Natural killer cell (primary cell): ENCODE measurements around the gene CPS1. TPM values are rescaled to one million over a fixed set of nuclear protein-coding genes. Genes with fewer than 3 reads are reported as not detected.

Source experiments
- ATAC-seq, 3 donors: fragments of 150-1000 bp in 2 of 3; fragments of 200-7000 bp in 1 of 3; cut with Tn5 transposase; 1 replicate in 1 of 3; 2 replicates in 2 of 3; pipeline ENCODE4 v1.10.0; 2021; ENCODE audit warnings: mild to moderate bottlenecking in 2 of 3, moderate library complexity in 2 of 3
- DNase-seq, 2 donors: peaks; one replicate each; pipeline versions ENCODE4 v3.0.0 to v3.0.0-alpha.2; 2013 to 2021; ENCODE audit warnings: mixed read lengths in 1 of 2
- H3K27ac ChIP-seq: one replicate; pipeline ENCODE4 v1.5.1; 2013; ENCODE audit warnings: mild to moderate bottlenecking, low read length
- H3K27me3 ChIP-seq: one replicate; pipeline ENCODE4 v1.6.1; 2013; ENCODE audit warnings: low read length; ENCODE audit not compliant: control insufficient read depth, insufficient read depth
- H3K36me3 ChIP-seq: one replicate; pipeline ENCODE4 v1.6.1; 2013; ENCODE audit warnings: low read length; ENCODE audit not compliant: control insufficient read depth, insufficient read depth
- H3K4me1 ChIP-seq: one replicate; pipeline ENCODE4 v1.6.1; 2013; ENCODE audit warnings: low read length; ENCODE audit not compliant: control insufficient read depth, insufficient read depth
- H3K4me3 ChIP-seq: one replicate; pipeline ENCODE4 v1.5.1; 2013; ENCODE audit warnings: low read length
- H3K9me3 ChIP-seq: one replicate; pipeline ENCODE4 v1.6.1; 2013; ENCODE audit warnings: low read length; ENCODE audit not compliant: control insufficient read depth, insufficient read depth
- H3K27ac Mint-ChIP-seq, 2 donors: one replicate each; pipeline ENCODE4 v1.8.0; 2022; ENCODE audit warnings: mild to moderate bottlenecking in 2 of 2, mixed read lengths in 2 of 2, moderate library complexity in 1 of 2
- H3K27me3 Mint-ChIP-seq, 2 donors: one replicate each; pipeline ENCODE4 v1.8.0; 2022; ENCODE audit warnings: low read depth in 2 of 2, mixed read lengths in 2 of 2
- H3K36me3 Mint-ChIP-seq: one replicate; pipeline ENCODE4 v1.8.0; 2022; ENCODE audit warnings: mixed read lengths
- H3K4me1 Mint-ChIP-seq, 2 donors: one replicate each; pipeline ENCODE4 v1.8.0; 2022; ENCODE audit warnings: mixed read lengths in 2 of 2
- H3K4me3 Mint-ChIP-seq: one replicate; pipeline ENCODE4 v1.8.0; 2022; ENCODE audit warnings: mild to moderate bottlenecking, moderate library complexity, mixed read lengths
- H3K9me3 Mint-ChIP-seq, 2 donors: one replicate each; pipeline ENCODE4 v1.8.0; 2022; ENCODE audit warnings: mixed read lengths in 2 of 2
- WGBS: methylation state at CpG from one replicate; pipeline ENCODE4 v1.1.7; 2013; ENCODE audit warnings: missing lambda C conversion rate; ENCODE audit not compliant: insufficient coverage; 5-methylcytosine and 5-hydroxymethylcytosine counted together
- intact Hi-C: fragments of 100-400 bp; cut with micrococcal nuclease; formaldehyde crosslinking; loops from one replicate; pipeline ENCODE4 v1.14.2; 2022
- total RNA-seq, 4 donors: library from RNA; stranded (reverse); fragments of 120-200 nt in 1 of 4; gene quantifications; one replicate each; pipeline versions ENCODE4 v1.2.3 to v1.2.4, GENCODE V29; 2013 to 2022
- TF ChIP-seq, protein P1 (sequence below): fragments of 200-600 bp; IDR thresholded peaks from one replicate; pipeline ENCODE4 v1.8.0; 2022; ENCODE audit warnings: antibody characterized with exemption

CPS1 gene
- total RNA-seq, 3 donors from 2014 or later (not counting 1 experiment from before 2014, with no cell fraction given): 1.3 TPM; not detected in 2

DNA sequence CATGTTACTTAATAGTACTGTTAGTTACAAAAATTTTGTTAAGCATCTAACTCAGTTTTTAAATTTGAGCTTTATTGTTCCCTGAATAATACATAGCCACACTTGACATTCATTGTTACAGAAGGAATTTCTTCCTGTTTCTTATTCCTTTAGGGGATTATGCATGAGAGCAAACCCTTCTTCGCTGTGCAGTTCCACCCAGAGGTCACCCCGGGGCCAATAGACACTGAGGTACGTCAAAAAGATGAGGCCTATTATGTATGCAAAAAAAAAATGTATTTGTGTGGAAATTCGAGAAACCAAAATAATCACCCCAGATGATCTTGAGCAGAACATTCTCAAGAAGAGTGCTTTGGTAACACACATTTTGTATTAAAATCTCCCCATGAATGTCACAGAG, 36.3 kb downstream of the CPS1 start:
- Histone ChIP-seq H3K4me3 (no peak overlapping the region), H3K4me1 (no peaks in the 10 kb centered on the region), H3K27me3 (no peaks in the 10 kb centered on the region), H3K9me3 (no peaks in the 10 kb centered on the region), H3K36me3 (no peaks in the 10 kb centered on the region), H3K27ac (no peak overlapping the region)
- Mint-ChIP-seq H3K36me3 (no peaks in the 10 kb centered on the region), H3K4me3 (no peak overlapping the region), H3K27ac (no peak overlapping the region), H3K9me3 (peaks cover 0 to 3% of the 10 kb centered on the region in 2 donors), H3K4me1 (no peaks in the 10 kb centered on the region), H3K27me3 (no peaks in the 10 kb centered on the region)
- no peak for DNase-seq
- intact Hi-C loops: no loop called here
- TF ChIP-seq, protein P1, sequence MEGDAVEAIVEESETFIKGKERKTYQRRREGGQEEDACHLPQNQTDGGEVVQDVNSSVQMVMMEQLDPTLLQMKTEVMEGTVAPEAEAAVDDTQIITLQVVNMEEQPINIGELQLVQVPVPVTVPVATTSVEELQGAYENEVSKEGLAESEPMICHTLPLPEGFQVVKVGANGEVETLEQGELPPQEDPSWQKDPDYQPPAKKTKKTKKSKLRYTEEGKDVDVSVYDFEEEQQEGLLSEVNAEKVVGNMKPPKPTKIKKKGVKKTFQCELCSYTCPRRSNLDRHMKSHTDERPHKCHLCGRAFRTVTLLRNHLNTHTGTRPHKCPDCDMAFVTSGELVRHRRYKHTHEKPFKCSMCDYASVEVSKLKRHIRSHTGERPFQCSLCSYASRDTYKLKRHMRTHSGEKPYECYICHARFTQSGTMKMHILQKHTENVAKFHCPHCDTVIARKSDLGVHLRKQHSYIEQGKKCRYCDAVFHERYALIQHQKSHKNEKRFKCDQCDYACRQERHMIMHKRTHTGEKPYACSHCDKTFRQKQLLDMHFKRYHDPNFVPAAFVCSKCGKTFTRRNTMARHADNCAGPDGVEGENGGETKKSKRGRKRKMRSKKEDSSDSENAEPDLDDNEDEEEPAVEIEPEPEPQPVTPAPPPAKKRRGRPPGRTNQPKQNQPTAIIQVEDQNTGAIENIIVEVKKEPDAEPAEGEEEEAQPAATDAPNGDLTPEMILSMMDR: no peak
- ATAC-seq: no peak
- 86% methylated on average over 3 of the region's 4 CpGs for WGBS

DNA sequence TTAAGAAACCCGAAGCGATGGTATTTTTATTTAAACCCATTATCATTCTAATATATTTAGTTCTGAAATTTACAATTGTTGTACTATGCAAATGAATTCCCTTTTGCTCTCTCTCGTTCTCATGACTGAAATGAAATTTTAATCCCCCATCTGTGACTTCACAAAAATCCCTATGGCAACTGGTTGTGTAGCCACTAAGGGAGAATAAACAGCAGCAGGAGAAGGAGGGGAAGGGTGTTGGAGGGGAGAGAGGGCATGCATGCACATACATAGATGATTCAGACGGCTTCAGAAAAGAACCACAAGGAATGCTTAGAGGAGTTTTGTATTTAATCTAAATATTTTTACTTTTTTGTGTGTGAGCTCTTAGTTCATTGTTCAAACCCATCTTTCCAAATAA, 36.8 kb downstream of the CPS1 start:
- H3K27me3 Mint-ChIP-seq: no peaks in the 10 kb centered on the region
- Histone ChIP-seq H3K27me3 (no peaks in the 10 kb centered on the region), H3K4me1 (no peaks in the 10 kb centered on the region), H3K36me3 (no peaks in the 10 kb centered on the region), H3K27ac (no peak overlapping the region), H3K9me3 (no peaks in the 10 kb centered on the region), H3K4me3 (no peak overlapping the region)
- DNase-seq: no peak
- TF ChIP-seq, protein P1: no peak
- no peak for ATAC-seq
- H3K27ac Mint-ChIP-seq: no peak overlapping the region
- H3K4me1 Mint-ChIP-seq: no peaks in the 10 kb centered on the region
- WGBS: 89% methylated on average over 1 of the region's 4 CpGs
- H3K9me3 Mint-ChIP-seq: peaks cover 2 to 3% of the 10 kb centered on the region in 2 donors
- no peak overlapping the region for H3K4me3 Mint-ChIP-seq
- H3K36me3 Mint-ChIP-seq: no peaks in the 10 kb centered on the region
- intact Hi-C loops: no loop called here

DNA sequence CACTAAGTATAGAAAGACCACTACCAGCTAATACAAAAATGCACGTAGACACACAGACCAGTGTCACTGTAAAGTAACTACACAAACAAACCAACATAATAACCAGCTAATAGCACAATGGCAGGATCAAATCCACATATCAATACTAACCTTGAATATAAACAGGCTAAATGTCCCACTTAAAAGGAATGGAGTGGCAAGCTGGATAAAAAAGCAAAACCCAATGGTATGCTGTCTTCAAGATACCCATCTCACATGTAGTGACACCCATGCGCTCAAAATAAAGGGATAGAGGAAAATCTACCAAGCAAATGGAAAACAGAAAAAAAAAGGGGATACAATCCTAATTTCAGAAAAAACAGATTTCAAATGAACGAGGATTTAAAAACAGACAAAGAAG, 41.8 kb downstream of the CPS1 start:
- H3K4me1 Mint-ChIP-seq: no peaks in the 10 kb centered on the region
- Histone ChIP-seq H3K9me3 (no peaks in the 10 kb centered on the region), H3K27ac (no peak overlapping the region), H3K4me1 (no peaks in the 10 kb centered on the region), H3K36me3 (no peaks in the 10 kb centered on the region), H3K4me3 (no peak overlapping the region), H3K27me3 (no peaks in the 10 kb centered on the region)
- H3K27ac Mint-ChIP-seq: no peak overlapping the region
- TF ChIP-seq, protein P1: no peak
- intact Hi-C loops: no loop called here
- peaks cover 3 to 4% of the 10 kb centered on the region in 2 donors for H3K9me3 Mint-ChIP-seq
- ATAC-seq (no peak), DNase-seq (no peak)
- no peak overlapping the region for H3K4me3 Mint-ChIP-seq
- WGBS: 78% methylated on average over 1 of the region's 3 CpGs
- H3K36me3 Mint-ChIP-seq: no peaks in the 10 kb centered on the region
- no peaks in the 10 kb centered on the region for H3K27me3 Mint-ChIP-seq

DNA sequence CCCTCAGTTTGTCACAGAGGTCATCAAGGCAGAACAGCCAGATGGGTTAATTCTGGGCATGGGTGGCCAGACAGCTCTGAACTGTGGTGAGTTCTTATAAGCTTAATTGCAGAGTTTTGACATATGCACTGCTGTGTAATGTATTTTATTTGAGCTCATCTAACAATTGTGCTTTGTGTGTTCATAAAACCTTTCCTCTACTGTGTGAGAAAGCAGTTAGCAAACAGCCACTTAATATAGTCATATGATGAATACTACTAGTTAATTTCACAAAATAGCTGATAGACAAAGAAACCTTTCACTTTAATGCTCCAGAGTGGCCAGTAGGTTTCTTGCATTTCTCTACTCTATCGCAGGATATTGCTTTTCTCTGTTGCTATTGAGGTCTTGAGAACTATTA, 43.1 kb downstream of the CPS1 start:
- Mint-ChIP-seq H3K36me3 (no peaks in the 10 kb centered on the region), H3K4me1 (no peaks in the 10 kb centered on the region), H3K27ac (no peak overlapping the region), H3K4me3 (no peak overlapping the region), H3K9me3 (peaks cover 3 to 4% of the 10 kb centered on the region in 2 donors), H3K27me3 (no peaks in the 10 kb centered on the region)
- Histone ChIP-seq H3K27ac (no peak overlapping the region), H3K4me3 (no peak overlapping the region), H3K9me3 (no peaks in the 10 kb centered on the region), H3K36me3 (no peaks in the 10 kb centered on the region), H3K4me1 (no peaks in the 10 kb centered on the region), H3K27me3 (no peaks in the 10 kb centered on the region)
- ATAC-seq (no peak), DNase-seq (no peak)
- intact Hi-C loops: no loop called here
- TF ChIP-seq, protein P1: no peak
- WGBS: no CpG with 5 or more reads among the region's 1 CpG
